Esophagus muscularis mucosa (tissue), 3 donors: ENCODE measurements around the gene GUCA2A.

Source experiments
- CTCF ChIP-seq, 3 experiments: fragments of 200-600 bp in 2 of 3; fragments of 450-650 bp in 1 of 3; sonication (generic) in 2 of 3; IDR thresholded peaks; one replicate each; pipeline ENCODE4 v1.5.1; 2017 to 2019; ENCODE audit warnings: antibody characterized with exemption in 3 of 3, mild to moderate bottlenecking in 2 of 3, moderate library complexity in 1 of 3
- POLR2A ChIP-seq: fragments of 450-650 bp; IDR thresholded peaks from one replicate; pipeline ENCODE4 v1.6.1; 2017; ENCODE audit warnings: antibody characterized with exemption, moderate library complexity, mild to moderate bottlenecking, low read depth
- POLR2AphosphoS5 ChIP-seq, 2 donors: sonication (generic); formaldehyde crosslinking; IDR thresholded peaks; one replicate each; pipeline ENCODE4 v1.6.1; 2017; ENCODE audit warnings: antibody characterized with exemption in 2 of 2

- TF ChIP-seq CTCF (IDR thresholded peaks at IDR 0.05): no peak
- TF ChIP-seq POLR2AphosphoS5 (IDR thresholded peaks at IDR 0.05): no peak
- TF ChIP-seq POLR2A: no peak
These were observed 31.3 kb upstream of the GUCA2A start for GRCh38 chr1:42195841-42196240.
